NCI-H2171 (cell line): ENCODE data around the gene POFUT2.

Experiments
- DNase-seq: peaks from one replicate; lab custom pipeline; 2025; lab: John Stamatoyannopoulos, UW

Gene POFUT2

DNA sequence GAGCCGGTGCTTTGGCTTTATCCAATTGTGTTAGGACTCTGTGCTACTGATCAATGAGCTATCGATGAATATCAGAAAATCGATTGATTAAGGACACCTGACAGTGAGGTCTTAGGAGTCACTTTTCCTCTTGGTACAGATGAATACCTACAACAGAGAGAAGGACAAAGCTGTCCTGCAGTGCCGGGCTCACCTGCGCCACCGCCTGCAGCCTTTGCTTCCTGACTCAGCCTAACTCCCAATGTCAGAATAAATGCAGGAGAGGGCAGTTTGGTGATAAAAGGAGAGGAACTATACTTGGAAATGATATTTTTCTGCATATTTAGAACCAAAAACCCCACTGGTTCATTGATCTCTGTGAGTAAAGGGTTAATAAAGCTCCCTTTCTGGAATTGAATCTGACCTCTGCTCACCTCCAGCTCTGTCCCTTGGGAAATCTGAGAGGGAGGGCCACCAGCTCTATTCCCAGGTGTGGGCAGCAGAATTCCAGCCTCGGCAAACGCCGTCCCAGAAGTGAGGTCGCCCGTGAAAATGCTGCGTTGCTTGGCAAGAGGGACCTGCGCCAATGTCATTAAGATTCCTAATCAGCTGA lies 39.3 kb downstream of the POFUT2 start:
- DNase-seq, result peak; percentile 66

DNA sequence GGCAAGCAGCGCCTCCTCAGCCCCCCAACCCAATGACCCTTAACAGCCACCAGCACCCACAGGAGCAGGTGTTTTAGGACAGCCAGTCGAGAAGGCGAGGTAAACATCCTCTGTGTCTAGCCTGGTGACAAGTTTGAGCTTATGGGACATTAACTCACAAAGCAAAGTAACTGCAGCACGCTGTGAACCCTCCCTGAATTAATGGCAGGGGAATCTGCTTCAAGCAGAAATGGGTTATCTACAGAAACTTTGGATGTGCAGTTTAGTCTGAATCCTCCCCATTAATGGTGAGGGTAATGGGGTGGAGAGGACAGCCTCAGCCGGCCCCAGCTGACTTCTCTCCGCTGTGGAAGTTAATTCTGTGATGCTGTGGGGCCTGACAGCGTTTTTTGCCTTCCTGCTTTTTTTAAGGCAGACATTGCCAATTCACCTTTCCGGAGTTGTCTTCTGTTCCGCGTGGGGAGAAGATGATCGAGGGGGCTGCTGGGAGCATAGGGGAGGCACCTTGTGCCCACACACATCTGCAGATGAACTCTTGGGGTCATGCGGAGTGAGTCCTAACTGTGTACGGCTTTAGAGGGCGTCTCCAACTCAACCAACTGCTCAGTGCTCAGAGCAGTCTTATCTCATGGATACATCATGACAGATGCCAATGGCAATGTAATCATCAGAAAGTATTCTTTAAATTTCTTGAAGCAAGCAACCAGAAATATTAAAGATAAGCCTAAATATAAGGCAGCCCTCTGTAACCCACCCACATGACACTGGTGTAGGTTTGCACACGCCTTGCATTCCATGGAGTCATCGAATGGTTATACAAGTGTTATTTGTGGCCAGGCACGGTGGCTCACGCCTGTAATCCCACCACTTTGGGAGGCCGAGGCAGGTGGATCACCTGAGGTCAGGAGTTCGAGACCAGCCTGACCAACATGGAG lies 41.0 kb downstream of the POFUT2 start:
- DNase-seq, result no peak

DNA sequence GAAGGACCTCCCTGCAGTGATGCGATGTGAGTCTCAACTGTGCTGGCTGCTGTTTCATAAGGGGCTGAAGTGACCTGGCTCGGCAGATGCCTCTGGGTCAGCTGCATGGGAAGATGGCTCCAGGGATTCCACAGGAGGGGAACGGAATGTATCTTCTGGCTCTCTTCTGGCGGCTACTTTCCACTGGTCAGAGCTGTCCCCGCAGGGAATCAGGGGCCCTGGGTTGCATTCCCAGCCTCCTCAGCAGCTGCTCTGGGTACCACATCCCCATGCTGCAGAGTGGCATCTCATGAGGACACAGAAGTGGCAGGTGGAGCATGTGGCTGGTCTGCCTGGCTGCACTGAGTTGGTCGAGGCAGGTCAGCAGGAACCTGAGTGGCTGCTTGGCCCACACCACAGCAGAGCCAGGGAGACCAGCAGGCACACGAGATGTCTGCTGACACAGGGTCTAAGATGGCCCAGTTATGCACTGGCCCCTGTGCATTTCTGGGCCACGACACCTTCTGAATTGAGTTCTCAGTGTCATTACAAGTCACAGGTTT lies 42.8 kb downstream of the POFUT2 start:
- DNase-seq, result no peak

DNA sequence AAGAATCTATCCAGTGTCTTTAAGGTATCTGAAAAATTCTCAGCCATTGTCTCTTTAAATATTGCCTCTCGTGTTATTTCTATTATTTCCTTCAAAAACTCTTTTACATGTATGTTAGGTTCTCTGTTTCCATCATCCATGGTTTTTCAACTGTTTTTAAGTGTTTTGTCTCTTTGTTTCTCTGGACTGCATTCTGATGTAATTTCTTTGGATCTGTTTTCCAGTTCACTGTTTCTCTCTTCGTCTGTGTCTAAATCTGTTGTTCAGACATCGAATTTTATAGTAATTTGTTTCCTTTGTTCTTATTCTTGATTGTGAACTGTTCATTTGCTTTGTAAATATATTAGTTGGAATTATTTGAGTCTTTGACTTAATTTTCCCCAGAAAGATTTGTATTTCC lies 44.1 kb downstream of the POFUT2 start:
- DNase-seq, result no peak

DNA sequence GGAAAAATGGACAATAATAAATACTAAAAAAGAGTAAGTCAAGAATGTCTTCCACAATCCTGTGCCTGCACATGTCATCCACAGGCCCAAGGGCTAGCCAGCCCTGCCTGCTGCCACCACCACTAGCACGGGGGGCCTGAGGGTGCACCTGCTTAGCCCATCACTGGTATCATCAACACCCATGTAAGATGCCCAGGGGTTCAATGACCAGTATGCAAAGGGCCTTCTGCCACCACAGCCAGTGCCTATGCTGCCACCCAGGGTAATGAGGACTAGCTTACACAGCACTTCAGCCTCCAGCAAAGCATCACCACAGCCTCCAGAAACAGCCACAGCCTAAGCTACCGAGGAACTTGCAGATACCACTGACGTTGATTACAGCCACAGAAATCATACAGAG lies 46.3 kb downstream of the POFUT2 start:
- DNase-seq, result no peak

DNA sequence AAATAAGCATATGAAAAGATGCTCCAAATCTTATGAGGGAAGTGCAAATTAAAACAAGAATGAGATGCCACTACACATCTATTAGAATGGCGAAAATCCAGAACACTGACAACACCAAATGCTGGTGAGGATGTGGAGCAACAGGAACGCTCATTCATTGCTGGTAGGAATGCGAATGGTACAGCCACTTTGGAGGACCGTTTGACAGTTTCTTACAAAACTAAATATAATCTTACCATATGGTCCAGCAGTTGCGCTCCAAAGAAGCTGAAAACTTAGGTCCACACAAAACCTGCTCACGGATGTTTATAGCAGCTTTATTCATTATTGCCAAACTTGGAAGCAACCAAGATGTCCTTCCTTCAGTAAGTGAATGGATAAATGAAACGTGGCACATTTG lies 50.3 kb downstream of the POFUT2 start:
- DNase-seq, result no peak

DNA sequence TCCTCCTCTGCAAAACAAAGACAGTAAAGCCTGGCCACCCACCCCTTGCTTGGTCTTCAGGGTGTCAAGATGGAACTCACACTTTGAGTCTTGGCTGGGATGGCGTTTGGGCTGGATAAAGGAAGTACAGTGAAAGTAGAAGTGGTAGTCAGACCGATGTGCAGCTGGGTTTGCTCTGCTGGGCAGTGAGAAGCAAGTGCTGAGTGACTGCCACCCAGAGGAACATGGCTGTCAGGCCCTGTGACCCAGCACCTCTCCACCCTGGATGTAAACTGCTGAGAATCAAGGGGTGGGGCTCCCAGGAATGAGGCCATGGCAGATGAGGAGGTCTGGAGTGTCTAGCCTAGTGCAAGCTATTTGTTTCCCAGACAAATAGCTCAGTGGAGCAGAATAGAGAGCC lies 51.2 kb downstream of the POFUT2 start:
- no peak for DNase-seq

DNA sequence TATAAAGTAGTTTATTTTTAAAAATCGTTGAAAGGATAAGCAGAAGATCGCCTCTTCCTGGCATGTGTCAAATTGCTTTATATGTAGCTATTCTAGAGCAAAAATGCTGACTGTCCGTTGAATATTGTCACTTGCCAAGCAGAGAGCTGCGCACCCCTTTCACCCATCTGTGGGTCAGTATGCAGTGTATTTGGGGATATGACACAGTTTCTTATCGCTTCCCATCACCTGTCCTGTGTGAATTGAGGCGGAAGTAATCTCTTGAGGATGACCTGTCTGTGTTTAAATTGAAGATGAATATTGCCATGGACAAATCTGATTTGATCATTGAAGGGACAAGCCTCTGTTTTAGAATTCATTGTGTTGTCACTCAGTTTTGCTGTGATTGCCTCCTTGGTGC lies 52.2 kb downstream of the POFUT2 start:
- no peak for DNase-seq

DNA sequence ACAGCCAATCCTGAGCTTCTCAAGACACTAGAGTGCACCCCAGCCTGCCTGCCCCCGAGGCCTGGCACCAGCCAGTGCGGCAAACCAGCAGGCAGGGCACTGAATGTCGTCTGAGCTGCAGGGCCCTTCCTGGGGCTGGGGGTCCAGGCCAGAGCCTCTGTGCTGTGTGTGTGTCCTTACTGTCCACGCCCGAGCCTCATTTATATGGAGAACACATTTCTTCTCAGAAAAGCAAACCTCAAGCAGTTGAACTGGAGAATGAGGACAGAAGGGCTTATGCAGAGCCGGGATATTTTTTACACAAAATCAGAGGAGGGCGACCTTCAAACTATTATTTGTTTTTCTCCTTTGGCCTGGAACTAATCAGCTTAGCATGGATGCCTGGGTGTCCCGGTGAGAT lies 52.7 kb downstream of the POFUT2 start:
- no peak for DNase-seq

DNA sequence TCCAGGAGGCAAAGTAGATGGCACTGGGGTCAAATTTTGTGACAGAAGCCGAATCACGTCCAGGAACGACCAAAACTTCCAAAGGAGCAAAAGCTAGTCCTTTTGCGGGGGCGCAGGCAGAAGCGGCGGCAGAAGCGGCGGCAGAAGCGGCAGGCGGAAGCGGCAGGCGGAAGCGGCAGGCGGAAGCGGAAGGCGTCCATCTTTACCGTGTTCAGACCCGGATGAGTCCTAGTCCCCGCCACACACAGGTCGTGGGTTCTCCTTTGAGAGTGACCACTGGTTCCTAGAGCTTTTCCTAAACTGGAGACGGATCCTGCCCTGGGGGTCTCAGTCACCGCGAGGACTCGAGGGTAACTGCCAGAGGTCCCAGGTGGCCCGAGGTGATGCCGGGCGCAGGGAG lies 53.6 kb downstream of the POFUT2 start:
- DNase-seq, result no peak

DNA sequence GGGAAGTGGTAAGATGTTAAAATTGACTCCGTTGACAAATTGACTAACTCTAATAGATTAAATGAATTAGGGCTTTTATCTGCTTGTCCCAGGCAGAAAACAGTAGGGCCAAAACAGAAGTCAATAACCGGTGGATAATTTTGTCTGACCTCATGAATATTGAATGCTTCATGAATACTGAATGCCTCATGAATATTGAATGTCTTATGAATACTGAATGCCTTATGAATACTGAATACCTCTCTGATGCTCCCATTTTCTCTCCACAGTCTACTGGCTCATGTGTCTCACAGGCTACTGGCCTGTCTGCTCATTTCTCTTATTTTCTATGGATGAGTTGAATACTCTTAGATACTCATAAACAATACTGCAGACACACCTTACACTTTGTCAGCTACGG lies 56.0 kb downstream of the POFUT2 start:
- DNase-seq, result no peak

DNA sequence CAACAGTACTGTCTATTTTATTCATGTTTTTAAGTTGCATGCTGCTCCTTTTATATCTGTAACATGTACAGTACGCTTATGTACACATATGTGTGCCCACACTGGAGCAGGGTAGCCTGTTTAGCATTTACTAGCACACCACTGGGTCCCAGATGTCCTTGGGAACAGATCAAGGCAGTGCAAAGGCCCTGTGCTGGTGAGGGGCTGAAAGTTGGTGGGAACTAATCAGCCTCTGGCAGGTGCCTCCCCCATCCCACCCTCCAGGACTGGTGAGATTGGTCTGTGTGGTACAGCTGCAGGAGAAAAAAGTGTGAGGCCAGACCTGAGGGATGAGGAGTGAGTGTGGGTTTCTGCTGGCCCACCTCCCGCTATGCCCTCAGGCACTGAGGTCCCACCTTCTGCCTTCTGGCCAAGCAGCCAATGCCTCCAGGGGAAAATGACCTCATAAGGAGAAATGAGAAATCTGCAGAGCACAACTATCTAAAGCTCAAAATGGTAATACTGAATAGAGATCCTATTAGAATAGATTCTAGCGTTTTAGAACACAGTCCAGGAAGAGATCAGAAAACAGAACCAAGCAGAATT lies 58.9 kb downstream of the POFUT2 start:
- no peak for DNase-seq

DNA sequence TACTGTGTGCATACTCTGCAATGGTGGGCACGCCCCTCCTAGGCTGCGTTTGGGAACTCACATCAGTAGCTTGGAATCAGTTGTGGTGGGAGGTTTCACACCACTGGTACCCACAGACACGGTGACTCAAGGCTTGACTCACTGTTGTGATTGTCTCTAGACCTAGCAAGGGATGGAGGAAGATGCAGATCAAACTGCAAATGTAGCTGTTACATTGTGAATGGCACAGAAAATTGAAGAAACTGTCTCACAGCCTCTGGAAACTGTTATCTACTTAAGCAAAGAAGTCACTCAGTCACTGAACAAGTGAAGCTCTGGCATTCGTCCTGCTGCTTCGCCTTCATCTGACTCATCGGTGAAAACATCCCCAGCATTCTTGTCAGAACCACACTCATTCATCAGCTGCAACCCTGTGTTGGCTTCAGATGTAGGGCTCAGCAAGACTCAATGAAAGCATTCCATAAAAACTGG lies 59.5 kb downstream of the POFUT2 start:
- no peak for DNase-seq

DNA sequence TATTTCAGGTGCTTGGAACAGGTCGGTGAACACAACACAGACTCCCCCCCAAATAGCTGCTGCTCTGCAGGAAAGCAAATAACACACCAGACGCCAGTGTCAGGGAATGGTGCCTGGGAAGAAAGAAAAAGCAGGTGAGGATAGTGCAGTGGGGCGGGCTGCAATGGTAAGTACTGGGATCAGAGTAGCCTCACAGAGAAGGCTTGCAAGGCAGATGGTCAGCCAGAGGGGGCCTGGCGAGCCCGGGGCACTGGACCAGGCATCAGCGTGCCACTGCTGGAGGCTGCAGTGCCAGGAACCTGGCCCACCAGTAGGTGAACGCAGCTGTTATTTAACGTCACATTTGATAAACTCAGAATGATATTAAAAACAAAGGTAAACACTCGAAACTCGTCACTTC lies 60.0 kb downstream of the POFUT2 start:
- no peak for DNase-seq

DNA sequence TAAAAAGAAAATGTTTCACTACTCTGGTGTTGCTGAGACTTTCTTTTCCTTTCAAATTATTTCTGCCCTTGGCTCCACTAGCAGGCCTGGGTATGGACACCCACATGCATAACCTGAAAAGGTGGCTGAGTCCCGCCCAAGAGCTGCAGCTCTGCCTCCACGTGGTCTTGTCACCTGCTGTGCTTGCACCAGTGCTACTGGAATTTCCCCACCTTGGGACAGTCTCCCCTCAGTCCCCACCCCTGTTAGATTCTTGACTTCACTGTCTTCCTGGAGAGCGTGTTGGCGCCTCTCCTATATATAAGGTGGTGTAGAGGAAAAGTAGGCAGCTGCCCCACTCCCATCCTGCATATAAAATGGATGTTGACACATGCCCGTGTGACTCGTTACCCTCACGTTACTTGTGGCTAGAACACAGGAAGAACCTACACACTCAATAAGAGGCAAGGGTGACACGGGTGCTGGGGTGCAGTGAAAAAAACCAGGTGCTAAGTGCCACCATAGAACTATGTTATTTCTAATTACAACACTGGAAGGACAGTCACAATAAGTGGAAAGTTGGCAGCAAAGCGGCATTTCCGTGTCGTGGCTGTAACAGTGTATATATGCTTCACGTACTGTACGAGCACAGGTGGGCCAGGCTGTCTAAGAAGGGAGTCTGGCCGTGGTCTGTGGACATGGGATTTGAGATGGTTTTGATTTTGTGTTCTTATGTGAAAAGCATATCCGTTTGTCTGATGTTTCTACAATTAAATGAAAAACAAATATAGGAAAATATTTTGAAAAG lies 61.0 kb downstream of the POFUT2 start:
- DNase-seq, result no peak

DNA sequence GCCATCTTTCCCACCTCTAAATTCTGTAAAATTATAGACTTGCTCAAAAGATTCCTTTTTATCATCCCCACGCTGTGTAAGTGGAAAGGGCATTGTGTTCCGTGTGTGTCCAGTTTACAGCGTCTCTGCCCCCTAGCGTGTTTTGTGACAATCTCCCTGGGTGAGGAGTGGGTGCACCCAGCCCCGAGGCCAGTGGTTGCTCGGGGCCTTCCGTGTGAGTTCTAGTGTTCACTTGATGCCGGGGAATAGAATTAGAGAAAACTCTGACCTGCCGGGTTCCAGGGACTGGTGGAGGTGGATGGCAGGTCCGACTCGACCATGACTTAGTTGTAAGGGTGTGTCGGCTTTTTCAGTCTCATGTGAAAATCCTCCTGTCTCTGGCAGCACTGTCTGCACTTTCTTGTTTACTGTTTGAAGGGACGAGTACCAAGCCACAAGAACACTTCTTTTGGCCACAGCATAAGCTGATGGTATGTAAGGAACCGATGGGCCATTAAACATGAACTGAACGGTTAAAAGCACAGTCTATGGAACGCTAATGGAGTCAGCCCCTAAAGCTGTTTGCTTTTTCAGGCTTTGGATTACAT lies 61.9 kb downstream of the POFUT2 start:
- DNase-seq, result no peak

DNA sequence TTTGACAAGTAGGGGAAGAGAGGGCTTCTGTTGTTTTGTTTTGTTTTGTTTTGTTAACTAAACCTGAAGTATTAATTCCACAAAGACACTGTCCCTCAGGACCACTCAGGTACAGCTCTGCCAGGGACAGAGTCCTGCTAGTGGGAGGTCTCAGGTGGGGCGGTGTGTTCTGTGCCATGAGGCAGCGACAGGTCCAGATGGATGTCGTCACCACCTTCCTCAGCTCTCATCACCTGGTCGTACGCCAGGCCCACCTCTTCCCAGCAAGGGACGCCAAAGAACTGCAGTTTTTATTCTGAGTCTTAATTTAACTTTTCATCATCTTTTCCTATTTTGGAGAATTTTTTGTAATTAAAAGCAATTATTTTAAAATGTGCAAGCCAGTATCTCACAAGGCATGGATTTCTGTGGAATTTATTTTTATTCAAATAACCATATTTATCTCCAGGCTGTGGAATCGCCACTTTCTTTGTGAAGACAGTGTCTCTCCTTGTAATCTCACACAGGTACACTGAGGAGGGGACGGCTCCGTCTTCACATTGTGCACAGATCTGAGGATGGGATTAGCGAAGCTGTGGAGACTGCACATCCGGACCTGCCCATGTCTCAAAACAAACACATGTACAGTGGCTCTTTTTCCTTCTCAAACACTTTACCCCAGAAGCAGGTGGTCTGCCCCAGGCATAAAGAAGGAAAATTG lies 62.5 kb downstream of the POFUT2 start:
- DNase-seq, result no peak

DNA sequence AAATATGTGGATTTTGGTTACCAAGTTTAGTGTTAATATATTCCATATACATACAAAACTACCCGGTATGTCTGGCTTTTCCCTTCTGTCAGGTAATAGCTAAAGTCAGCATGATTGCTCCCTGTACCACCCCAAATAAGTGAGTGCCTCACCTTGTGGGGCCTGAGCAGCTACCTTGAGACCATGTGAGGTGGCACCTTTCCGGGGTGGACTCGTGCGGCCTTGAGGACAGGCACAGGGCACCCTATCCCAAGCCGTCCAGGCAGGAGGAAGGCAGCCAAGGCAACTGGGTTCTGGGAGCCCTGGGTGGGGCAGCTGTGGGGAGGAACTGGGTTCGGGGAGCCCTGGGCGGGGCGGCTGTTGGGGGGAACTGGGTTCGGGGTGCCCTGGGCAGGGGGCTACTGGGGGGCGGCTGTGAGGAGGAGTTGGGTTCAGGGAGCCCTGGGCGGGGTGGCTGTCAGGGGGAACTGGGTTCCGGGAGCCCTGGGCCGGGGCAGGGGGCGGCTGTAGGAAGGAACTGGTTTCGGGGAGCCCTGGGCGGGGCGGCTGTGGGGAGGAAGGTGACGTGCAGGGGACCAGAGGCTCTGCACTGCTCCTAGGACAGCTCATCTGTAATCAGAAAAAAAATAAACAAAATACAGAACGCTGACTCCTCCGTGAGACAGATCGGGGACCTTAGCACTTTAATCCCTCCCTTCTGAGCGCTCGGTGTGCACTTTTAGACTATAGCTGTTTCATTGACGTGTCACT lies 63.3 kb downstream of the POFUT2 start:
- DNase-seq, result no peak

DNA sequence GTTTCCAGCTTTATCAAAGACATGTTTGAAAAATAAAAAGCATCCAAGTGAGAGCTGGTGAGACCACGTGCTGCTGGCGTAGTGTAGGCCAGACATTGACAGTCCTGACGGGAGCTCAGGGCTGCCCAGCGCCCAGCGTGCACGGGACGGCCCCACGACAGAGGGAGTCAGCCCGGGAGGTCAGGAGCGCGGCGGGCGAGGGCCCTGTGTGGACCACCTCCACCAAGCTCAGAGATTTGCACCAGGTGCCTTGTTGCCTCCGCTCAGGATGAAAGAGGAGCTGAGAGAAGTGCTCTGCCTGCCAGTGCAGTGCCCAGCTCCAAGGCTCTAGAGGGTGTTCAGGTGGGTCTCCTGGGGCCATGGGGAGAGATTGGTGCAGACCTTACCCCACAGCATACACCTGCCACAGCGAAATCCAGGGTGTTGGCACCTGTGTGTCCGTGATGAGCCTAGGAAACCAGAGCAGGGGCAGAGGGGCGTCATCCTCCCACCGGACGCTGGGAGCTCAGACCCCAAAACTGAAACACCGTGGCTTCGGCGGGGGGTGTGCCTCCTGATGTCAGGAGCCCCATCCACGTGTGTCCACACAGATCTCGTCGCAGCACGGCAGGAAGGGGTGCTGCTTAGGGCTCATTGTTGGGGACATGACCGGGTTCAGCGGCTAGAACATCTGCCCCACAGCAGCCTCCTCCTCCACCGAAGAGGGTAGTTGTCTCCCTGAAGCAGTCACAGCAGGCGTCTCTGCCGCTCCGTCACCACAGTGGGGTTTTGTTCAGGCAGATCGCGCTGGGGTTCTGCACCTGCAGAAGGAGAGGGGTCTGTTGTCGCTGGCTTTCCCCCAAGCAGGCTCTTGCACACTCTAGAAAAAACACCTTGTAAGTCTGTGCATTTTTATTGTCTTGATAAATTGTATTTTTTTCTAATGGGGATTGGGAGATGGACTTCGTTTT lies 64.2 kb downstream of the POFUT2 start:
- DNase-seq, result no peak
